ENCODE measurements around the gene RPRD2.

Gene RPRD2

GRCh38 chr1:150397392-150398032, 33.6 kb downstream of the RPRD2 start:
- no peak overlapping the region for H3K27ac ChIP-seq
- TF ChIP-seq CTCF (conservative IDR thresholded peaks at IDR 0.05), result no peak

GRCh38 chr1:150404465-150404864, 40.5 kb downstream of the RPRD2 start:
- TF ChIP-seq CTCF (conservative IDR thresholded peaks at IDR 0.05), result no peak
- no peak overlapping the region for H3K27ac ChIP-seq

- H3K27ac ChIP-seq, result no peak overlapping the region
- TF ChIP-seq CTCF (conservative IDR thresholded peaks at IDR 0.05), result no peak
Observed at GRCh38 chr1:150405660-150406059, 41.7 kb downstream of the RPRD2 start.

GRCh38 chr1:150406483-150406882, 42.5 kb downstream of the RPRD2 start:
- no peak for TF ChIP-seq CTCF (conservative IDR thresholded peaks at IDR 0.05)
- H3K27ac ChIP-seq, result no peak overlapping the region

GRCh38 chr1:150407330-150407729, 43.4 kb downstream of the RPRD2 start:
- H3K27ac ChIP-seq, result peak overlapping the region; percentile 19
- no peak for TF ChIP-seq CTCF (conservative IDR thresholded peaks at IDR 0.05)

- TF ChIP-seq CTCF (conservative IDR thresholded peaks at IDR 0.05), result no peak
- H3K27ac ChIP-seq, result no peak overlapping the region
Observed at GRCh38 chr1:150408800-150409199, 44.9 kb downstream of the RPRD2 start.

- no peak overlapping the region for H3K27ac ChIP-seq
- TF ChIP-seq CTCF (conservative IDR thresholded peaks at IDR 0.05), result no peak
Observed at GRCh38 chr1:150409504-150410362, 45.8 kb downstream of the RPRD2 start.

Measured in VCaP (cell line).